ENCODE measurements around the gene RPL35. TPM values are rescaled to one million over a fixed set of nuclear protein-coding genes. Genes with fewer than 3 reads are reported as not detected.

The RPL35 gene
- total RNA-seq, 1 donor = 1,727 TPM

DNA sequence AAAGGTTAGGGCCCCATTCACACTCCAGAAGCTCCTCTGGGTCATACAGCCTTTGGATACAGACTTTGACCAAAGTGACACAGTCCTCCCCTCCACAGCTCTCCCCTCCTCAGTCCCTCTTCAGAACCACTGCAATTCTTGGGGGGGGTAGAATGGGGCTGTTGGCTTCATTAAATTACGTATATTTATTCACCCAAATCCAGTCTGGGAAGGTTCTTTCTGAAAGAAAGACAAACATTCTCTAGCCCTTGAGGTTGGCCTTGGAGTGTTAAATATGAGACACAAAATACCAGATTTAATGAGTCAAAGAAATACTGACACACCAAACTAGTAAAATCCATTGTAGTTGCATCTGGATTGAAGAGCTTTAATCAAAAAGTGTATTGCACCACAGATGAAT is 16.3 kb upstream of the RPL35 start:
- H3K4me3 ChIP-seq (ENCODE audit: low read depth, low read length) = no peak overlapping the region
- TF ChIP-seq, protein P1, sequence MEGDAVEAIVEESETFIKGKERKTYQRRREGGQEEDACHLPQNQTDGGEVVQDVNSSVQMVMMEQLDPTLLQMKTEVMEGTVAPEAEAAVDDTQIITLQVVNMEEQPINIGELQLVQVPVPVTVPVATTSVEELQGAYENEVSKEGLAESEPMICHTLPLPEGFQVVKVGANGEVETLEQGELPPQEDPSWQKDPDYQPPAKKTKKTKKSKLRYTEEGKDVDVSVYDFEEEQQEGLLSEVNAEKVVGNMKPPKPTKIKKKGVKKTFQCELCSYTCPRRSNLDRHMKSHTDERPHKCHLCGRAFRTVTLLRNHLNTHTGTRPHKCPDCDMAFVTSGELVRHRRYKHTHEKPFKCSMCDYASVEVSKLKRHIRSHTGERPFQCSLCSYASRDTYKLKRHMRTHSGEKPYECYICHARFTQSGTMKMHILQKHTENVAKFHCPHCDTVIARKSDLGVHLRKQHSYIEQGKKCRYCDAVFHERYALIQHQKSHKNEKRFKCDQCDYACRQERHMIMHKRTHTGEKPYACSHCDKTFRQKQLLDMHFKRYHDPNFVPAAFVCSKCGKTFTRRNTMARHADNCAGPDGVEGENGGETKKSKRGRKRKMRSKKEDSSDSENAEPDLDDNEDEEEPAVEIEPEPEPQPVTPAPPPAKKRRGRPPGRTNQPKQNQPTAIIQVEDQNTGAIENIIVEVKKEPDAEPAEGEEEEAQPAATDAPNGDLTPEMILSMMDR (IDR thresholded peaks at IDR 0.05; ENCODE audit: insufficient read depth, low read depth, low read length) = no peak
- no peak for DNase-seq (ENCODE audit: low read depth)

DNA sequence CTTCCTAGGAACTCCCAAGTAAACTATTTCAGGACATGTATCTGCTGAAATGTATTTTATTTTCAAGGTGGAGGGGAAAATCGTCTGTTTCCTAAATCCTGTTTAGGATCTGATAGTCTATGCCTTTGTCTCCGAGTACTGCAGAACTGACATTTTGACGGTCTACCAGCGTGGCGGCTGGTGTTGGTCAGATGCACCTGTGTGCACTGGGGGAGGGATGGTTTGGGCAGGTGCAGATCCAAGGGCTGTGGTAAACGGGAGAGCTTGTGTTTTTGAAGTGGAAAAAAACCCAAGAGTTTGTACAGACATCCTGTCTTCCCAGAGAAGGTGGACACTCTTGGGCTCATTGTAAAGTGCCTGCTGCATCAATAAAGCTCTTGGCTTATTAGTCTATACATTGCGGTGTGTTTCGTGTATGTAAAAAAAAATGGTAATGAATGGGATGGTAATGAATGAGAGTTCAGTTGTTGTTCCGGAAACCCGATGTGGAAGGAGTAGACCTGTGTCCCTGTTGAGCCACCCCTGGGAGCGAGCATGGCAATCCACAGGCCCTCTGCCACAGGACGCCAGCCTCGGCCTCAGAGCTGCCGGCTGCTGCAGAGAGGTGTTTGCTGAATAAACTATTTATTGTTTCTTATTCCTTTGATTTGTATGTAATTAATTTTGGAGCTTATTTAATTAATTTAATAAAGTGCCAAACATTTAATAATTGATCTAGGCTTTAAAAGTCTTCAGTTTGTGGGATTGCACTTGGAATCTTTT is 15.4 kb upstream of the RPL35 start:
- DNase-seq (ENCODE audit: low read depth) = no peak
- TF ChIP-seq, protein P1 (IDR thresholded peaks at IDR 0.05; ENCODE audit: insufficient read depth, low read depth, low read length) = no peak
- H3K4me3 ChIP-seq (ENCODE audit: low read depth, low read length) = no peak overlapping the region

DNA sequence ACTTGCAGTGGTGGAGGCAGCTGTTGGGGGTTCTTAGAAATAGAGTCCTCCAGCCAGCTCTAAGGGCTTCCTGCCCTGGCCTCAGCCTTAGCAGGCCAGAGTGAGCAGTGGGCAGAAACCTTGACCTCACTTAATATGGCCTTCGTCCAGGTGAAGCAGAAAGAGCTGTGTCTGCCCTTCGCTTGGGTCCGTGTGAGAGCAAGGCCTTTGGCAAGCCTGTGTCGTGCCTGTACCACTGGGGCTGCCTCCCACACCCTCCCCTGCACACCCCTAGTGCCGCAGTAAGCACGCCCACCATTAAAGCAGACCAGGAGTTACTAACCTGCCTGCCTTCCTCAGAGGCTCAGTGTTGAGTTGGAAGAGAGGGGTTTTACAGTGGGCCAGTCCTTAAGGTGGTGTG is 13.7 kb upstream of the RPL35 start:
- no peak for DNase-seq (ENCODE audit: low read depth)
- TF ChIP-seq, protein P1 (IDR thresholded peaks at IDR 0.05; ENCODE audit: insufficient read depth, low read depth, low read length) = no peak
- H3K4me3 ChIP-seq (ENCODE audit: low read depth, low read length) = no peak overlapping the region

GRCh38 chr9:124873664-124874063 is 11.9 kb upstream of the RPL35 start:
- TF ChIP-seq, protein P1 (IDR thresholded peaks at IDR 0.05; ENCODE audit: insufficient read depth, low read depth, low read length) = no peak
- DNase-seq (ENCODE audit: low read depth) = no peak
- no peak overlapping the region for H3K4me3 ChIP-seq (ENCODE audit: low read depth, low read length)

DNA sequence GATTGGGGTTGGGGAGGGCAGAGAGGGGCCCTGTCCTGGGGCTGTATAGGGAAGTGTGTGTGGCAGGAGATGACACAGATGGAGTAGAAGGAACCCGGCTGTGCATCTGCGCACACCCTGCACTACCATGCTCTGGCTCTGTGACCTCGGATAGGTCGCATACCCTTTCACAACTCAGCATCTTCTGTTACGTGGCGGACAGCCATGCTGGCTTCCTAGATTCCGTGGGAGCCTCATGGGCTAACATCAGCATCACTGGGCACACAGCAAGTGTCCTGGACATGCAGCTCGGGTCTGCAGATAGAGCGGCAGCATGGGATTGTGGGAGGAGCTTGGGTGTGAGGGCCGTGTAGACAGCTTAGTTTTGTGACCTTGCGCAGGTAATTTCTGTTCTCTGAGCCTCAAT is 9.4 kb upstream of the RPL35 start:
- TF ChIP-seq, protein P1 (IDR thresholded peaks at IDR 0.05; ENCODE audit: insufficient read depth, low read depth, low read length) = no peak
- peak overlapping the region; percentile 94 for H3K4me3 ChIP-seq (ENCODE audit: low read depth, low read length)
- DNase-seq (ENCODE audit: low read depth) = no peak

DNA sequence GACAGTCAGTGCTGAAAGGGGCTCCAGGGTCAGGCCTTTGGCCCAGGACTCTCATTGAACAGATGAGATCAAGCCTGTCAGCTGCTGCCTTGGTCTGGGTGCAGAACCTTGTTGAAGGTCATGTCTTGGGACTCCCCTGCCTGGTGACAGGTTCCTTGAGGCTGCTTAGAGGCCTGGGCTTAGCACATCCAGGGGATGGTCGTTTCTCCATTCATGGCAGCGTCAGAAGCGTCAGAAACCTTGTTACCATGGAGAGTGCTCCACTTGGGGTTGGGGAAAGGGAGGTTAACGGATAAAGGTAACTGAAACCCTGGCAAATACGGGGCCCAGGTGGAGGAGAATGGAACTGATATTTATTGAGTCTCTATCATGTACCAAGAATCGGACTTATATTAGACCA is 9.0 kb upstream of the RPL35 start:
- no peak for DNase-seq (ENCODE audit: low read depth)
- TF ChIP-seq, protein P1 (IDR thresholded peaks at IDR 0.05; ENCODE audit: insufficient read depth, low read depth, low read length) = no peak
- H3K4me3 ChIP-seq (ENCODE audit: low read depth, low read length) = peak overlapping the region; percentile 94
